HepG2 (cell line): ENCODE measurements around the gene PDPK1. TPM values are rescaled to one million over a fixed set of nuclear protein-coding genes. Genes with fewer than 3 reads are reported as not detected.

Source experiments
- ATAC-seq: fragments of 200-7000 bp; cut with Tn5 transposase; 3 replicates; pipeline ENCODE4 v1.9.1; 2020; ENCODE audit warnings: mild to moderate bottlenecking, moderate library complexity
- BruUV-seq: library from RNA; stranded (reverse); fragments of 400-500 nt; replicated peaks from 2 replicates; lab custom pipeline; 2021; lab: Mats Ljungman, UMichigan
- CTCF ChIA-PET: fragments of 300-600 bp; formaldehyde crosslinking; extraction: SDS; loops from one replicate; lab custom pipeline; 2021; ENCODE audit warnings: low total read pairs, inconsistent platforms, low intra/inter-chr PET ratio; lab: Yijun Ruan, JAX
- POLR2A ChIA-PET: fragments of 350-600 bp; sonication (Branson Sonifier 250); formaldehyde crosslinking; loops from one replicate; lab custom pipeline; 2020; ENCODE audit warnings: antibody characterized with exemption, inconsistent platforms; lab: Yijun Ruan, JAX
- DNase-seq: peaks from one replicate; pipeline ENCODE4 v3.0.0-alpha.2; 2015; ENCODE audit warnings: low spot score
- FAIRE-seq: peaks from 3 replicates; lab custom pipeline; 2011; peaks lifted over from hg19 to GRCh38; lab: Jason Lieb, UNC
- H2AFZ ChIP-seq: one replicate; pipeline ENCODE4 v1.6.1; 2011; ENCODE audit warnings: low read length, inconsistent platforms
- H3K27ac ChIP-seq: fragments of 300-600 bp; 3 replicates; pipeline ENCODE4 v1.8.0; 2011; ENCODE audit warnings: mixed run types, mild to moderate bottlenecking, mixed read lengths, low read length, inconsistent platforms; ENCODE audit not compliant: insufficient read depth; ENCODE audit errors: extremely low read length
- H3K27me3 ChIP-seq, 2 experiments: fragments of 200-600 bp in 1 of 2; 2 replicates in 1 of 2; 3 replicates in 1 of 2; pipeline versions ENCODE4 v1.6.0 to v1.8.0; 2011; ENCODE audit warnings: low read length in 2 of 2, mild to moderate bottlenecking in 2 of 2, moderate library complexity in 2 of 2, inconsistent platforms in 1 of 2; ENCODE audit not compliant: insufficient read depth in 2 of 2, control insufficient read depth in 1 of 2
- H3K36me3 ChIP-seq, 2 experiments: fragments of 200-600 bp in 1 of 2; replicated peaks in 1 of 2; 2 replicates in 1 of 2; 3 replicates in 1 of 2; pipeline versions ENCODE4 v1.5.1 to v1.8.0; 2011; ENCODE audit warnings: low read length in 2 of 2, inconsistent platforms in 1 of 2; ENCODE audit not compliant: insufficient read depth in 2 of 2, control insufficient read depth in 1 of 2
- H3K4me1 ChIP-seq: 2 replicates; pipeline ENCODE4 v1.5.1; 2012; ENCODE audit warnings: low read length, inconsistent platforms; ENCODE audit not compliant: insufficient read depth
- H3K4me2 ChIP-seq: 2 replicates; pipeline ENCODE4 v1.6.0; 2011; ENCODE audit warnings: low read depth, low read length, inconsistent platforms
- H3K4me3 ChIP-seq, 3 experiments: fragments of 200-600 bp in 1 of 3; sonication (generic), shearing (Covaris generic) in 1 of 3; replicated peaks in 1 of 3; 2 replicates each; pipeline ENCODE4 v1.5.1; 2011 to 2016; ENCODE audit warnings: low read length in 3 of 3, inconsistent platforms in 2 of 3, low read depth in 2 of 3, mild to moderate bottlenecking in 2 of 3, control low read depth in 1 of 3, mixed read lengths in 1 of 3; ENCODE audit not compliant: insufficient read depth in 1 of 3
- H3K79me2 ChIP-seq: one replicate; pipeline ENCODE4 v1.6.1; 2011; ENCODE audit warnings: low read length, inconsistent platforms; ENCODE audit not compliant: insufficient read depth
- H3K9ac ChIP-seq: 2 replicates; pipeline ENCODE4 v1.6.0; 2011; ENCODE audit warnings: mild to moderate bottlenecking, low read depth, low read length, inconsistent platforms; ENCODE audit not compliant: insufficient read depth
- H3K9me3 ChIP-seq: 2 replicates; pipeline ENCODE4 v1.5.1; 2012; ENCODE audit warnings: mild to moderate bottlenecking, low read length
- H4K20me1 ChIP-seq: 2 replicates; pipeline ENCODE4 v1.6.0; 2011; ENCODE audit warnings: inconsistent platforms, mild to moderate bottlenecking, low read length, moderate library complexity; ENCODE audit not compliant: insufficient read depth
- AGO1 ChIP-seq: fragments of 200-400 bp; formaldehyde crosslinking; IDR thresholded peaks from 2 replicates; pipeline ENCODE4 v1.6.1; 2017; ENCODE audit warnings: mild to moderate bottlenecking, low read depth, low read length, moderate library complexity; ENCODE audit not compliant: poor library complexity, severe bottlenecking
- GTF2F1 ChIP-seq: fragments of 150-350 bp; IDR thresholded peaks from 2 replicates; pipeline ENCODE4 v1.6.1; 2014; ENCODE audit warnings: low read length
- LCORL ChIP-seq, 2 experiments: fragments of 450-650 bp in 1 of 2; sonication (generic) in 1 of 2; formaldehyde crosslinking in 1 of 2; IDR thresholded peaks; 2 replicates each; pipeline versions ENCODE4 v1.5.0 to v1.6.1; 2017 to 2020; ENCODE audit warnings: antibody characterized with exemption in 1 of 2, missing genetic modification reagents in 1 of 2
- MIER3 ChIP-seq: IDR thresholded peaks from 2 replicates; pipeline ENCODE4 v1.6.1; 2016; ENCODE audit warnings: missing compliant biosample characterization, borderline replicate concordance
- RAD21 ChIP-seq: fragments of 450-650 bp; formaldehyde crosslinking; IDR thresholded peaks from 2 replicates; pipeline ENCODE4 v1.5.0; 2020; ENCODE audit warnings: mild to moderate bottlenecking
- REL ChIP-seq: sonication (generic); formaldehyde crosslinking; conservative IDR thresholded peaks from 2 replicates; pipeline ENCODE4 v1.8.0; 2022; ENCODE audit warnings: mild to moderate bottlenecking, missing genetic modification reagents, moderate library complexity
- SMARCC2 ChIP-seq: fragments of 450-650 bp; IDR thresholded peaks from 2 replicates; pipeline ENCODE4 v1.6.1; 2017; ENCODE audit warnings: antibody characterized with exemption, mild to moderate bottlenecking
- SOX5 ChIP-seq: IDR thresholded peaks from 2 replicates; pipeline ENCODE4 v1.6.1; 2016; ENCODE audit warnings: borderline replicate concordance
- SP140L ChIP-seq: sonication (generic); formaldehyde crosslinking; IDR thresholded peaks from 2 replicates; pipeline ENCODE4 v1.4.0; 2020; ENCODE audit warnings: missing genetic modification reagents, borderline replicate concordance
- ZNF382 ChIP-seq: sonication (generic); formaldehyde crosslinking; IDR thresholded peaks from 2 replicates; pipeline ENCODE4 v1.5.0; 2020; ENCODE audit warnings: missing genetic modification reagents, mild to moderate bottlenecking, borderline replicate concordance
- ZNF672 ChIP-seq: sonication (generic); formaldehyde crosslinking; IDR thresholded peaks from 2 replicates; pipeline ENCODE4 v1.8.1; 2022; ENCODE audit warnings: missing genetic modification reagents
- ZNF678 ChIP-seq: sonication (generic); formaldehyde crosslinking; IDR thresholded peaks from 2 replicates; pipeline ENCODE4 v1.4.0; 2020; ENCODE audit warnings: mild to moderate bottlenecking, missing genetic modification reagents
- ZZZ3 ChIP-seq: sonication (generic); formaldehyde crosslinking; IDR thresholded peaks from 2 replicates; pipeline ENCODE4 v1.4.0; 2020; ENCODE audit warnings: missing genetic modification reagents, mild to moderate bottlenecking, borderline replicate concordance
- WGBS: methylation state at CpG from one replicate; pipeline ENCODE4 v1.1.6; 2017; ENCODE audit warnings: low lambda C conversion rate; 5-methylcytosine and 5-hydroxymethylcytosine counted together
- in situ Hi-C: cut with HindIII; loops from 2 replicates; pipeline ENCODE4 v1.10.0; 2017; ENCODE audit warnings: low pct_unique_long_range_greater_than_20kb; ENCODE audit not compliant: extremely low pct_ligation_motif_present
- intact Hi-C: fragments of 100-400 bp; cut with micrococcal nuclease; formaldehyde crosslinking; loops from one replicate; pipeline ENCODE4 v1.10.0; 2022; ENCODE audit not compliant: unreplicated experiment
- polyA plus RNA-seq, 8 experiments: library from polyadenylated mRNA; depleted of rRNA in 3 of 8; stranded (reverse) in 7 of 8; unstranded in 1 of 8; fragments of >200 nt; fragmentation: Illumina TruSeq in 4 of 8; extraction: Trizol in 4 of 8; gene quantifications; 2 replicates each; pipeline versions ENCODE4 v1.2.1 to v1.2.3, GENCODE V29; 2011 to 2016; ENCODE audit warnings: low read depth in 4 of 8, missing spikeins in 1 of 8, mixed read lengths in 1 of 8; ENCODE audit not compliant: insufficient read depth in 1 of 8
- total RNA-seq, 5 experiments: library from RNA; depleted of rRNA; stranded (reverse); fragments of >200 nt; fragmentation: Illumina TruSeq; extraction: Trizol; gene quantifications; 2 replicates each; pipeline ENCODE4 v1.2.3, GENCODE V29; 2016; ENCODE audit warnings: low read depth in 1 of 5
- TF ChIP-seq, protein P1 (sequence below): sonication (generic); formaldehyde crosslinking; IDR thresholded peaks from 2 replicates; pipeline ENCODE4 v1.8.0; 2022; ENCODE audit warnings: mild to moderate bottlenecking, missing genetic modification reagents, moderate library complexity

PDPK1 gene
- total and polyA plus RNA-seq, 2 of the 13 experiments (the other 11 are each of a cell fraction or from before 2014, with no cell fraction given) = 59.6 to 129 TPM

DNA sequence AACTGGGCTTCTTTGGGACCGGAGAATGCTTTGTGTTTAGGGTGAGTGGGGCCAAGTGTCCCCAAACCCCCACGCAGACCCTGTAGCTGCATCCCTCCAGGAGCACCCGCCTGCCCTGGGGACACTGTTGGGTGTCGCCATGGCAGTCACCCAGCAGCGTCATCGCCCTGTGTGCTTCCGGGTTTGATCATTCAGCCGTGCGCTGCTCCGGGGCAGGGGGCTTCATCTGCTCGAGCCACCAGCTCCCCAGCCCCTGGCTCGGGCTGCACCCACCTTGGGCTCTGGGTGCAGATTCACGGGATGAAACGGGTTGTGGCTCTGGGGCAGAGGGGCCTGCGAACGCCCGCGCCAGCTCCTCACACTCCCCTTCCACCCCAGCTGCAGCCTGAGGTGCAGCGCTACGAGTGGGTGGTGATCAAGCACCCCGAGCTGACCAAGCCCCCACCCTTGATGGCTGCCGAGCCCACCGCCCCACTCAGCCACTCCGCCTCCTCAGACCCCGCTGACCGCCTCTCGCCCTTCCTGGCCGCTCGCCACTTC is 37.9 kb upstream of the PDPK1 start:
- intact Hi-C loops = loop anchor here (10.0 kb wide), 1 partner anchor 155 kb away; the partner anchor contains the start of gene ABCA3
- CTCF ChIA-PET = interaction anchor here (2.2 kb wide), 1 partner anchor 70 kb away, joined by 9 read pairs; the partner anchor contains the start of gene CCNF

More for the DNA sequence above, 37.9 kb upstream of the PDPK1 start:
- 100% methylated on average over 13 of the region's 29 CpGs for WGBS
- no peak overlapping the region for H3K9ac ChIP-seq
- H3K27me3 ChIP-seq = no peaks in the 10 kb centered on the region
- H4K20me1 ChIP-seq = no peaks in the 10 kb centered on the region
- ATAC-seq (no peak), DNase-seq (no peak), FAIRE-seq (no peak)
- no peak overlapping the region for H3K4me2 ChIP-seq
- peaks cover 14 to 29% of the 10 kb centered on the region in 2 experiments; a peak in 4 of 5 replicates for H3K36me3 ChIP-seq
- H2AFZ ChIP-seq = no peak overlapping the region
- BruUV-seq = no TSS peak
- in situ Hi-C loops = loop anchor here (5.0 kb wide), 1 partner anchor 73 kb away; the partner anchor contains the start of gene CCNF
- H3K4me3 ChIP-seq = no peak overlapping the region
- H3K4me1 ChIP-seq = peaks cover 22% of the 10 kb centered on the region
- no peaks in the 10 kb centered on the region for H3K79me2 ChIP-seq
- no peak overlapping the region for H3K27ac ChIP-seq
- H3K9me3 ChIP-seq = no peaks in the 10 kb centered on the region
- TF ChIP-seq MIER3 (CRISPR knock-in tag) (no peak), GTF2F1 (no peak), ZNF382 (no peak), SMARCC2 (no peak), SP140L (no peak), RAD21 (CRISPR knock-in tag) (no peak), LCORL (IDR thresholded peaks at IDR 0.05) (no peak), LCORL (CRISPR knock-in tag; IDR thresholded peaks at IDR 0.05) (no peak), AGO1 (no peak), REL (CRISPR knock-in tag) (no peak), ZNF672 (CRISPR knock-in tag) (no peak), SOX5 (CRISPR knock-in tag) (no peak), ZZZ3 (no peak), ZNF678 (CRISPR knock-in tag) (no peak)
- TF ChIP-seq, protein P1, sequence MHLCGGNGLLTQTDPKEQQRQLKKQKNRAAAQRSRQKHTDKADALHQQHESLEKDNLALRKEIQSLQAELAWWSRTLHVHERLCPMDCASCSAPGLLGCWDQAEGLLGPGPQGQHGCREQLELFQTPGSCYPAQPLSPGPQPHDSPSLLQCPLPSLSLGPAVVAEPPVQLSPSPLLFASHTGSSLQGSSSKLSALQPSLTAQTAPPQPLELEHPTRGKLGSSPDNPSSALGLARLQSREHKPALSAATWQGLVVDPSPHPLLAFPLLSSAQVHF (CRISPR knock-in tag) = no peak
- POLR2A ChIA-PET = no interaction called here
